T-helper 17 cell (primary cell): ENCODE results near the gene GPR89A. TPM values are rescaled to one million over a fixed set of nuclear protein-coding genes. Genes with fewer than 3 reads are reported as not detected.
"Not testable (repeated sequence)": the region's sequence is repeated elsewhere in the genome, so short reads cannot be mapped to it uniquely, and the experiment has no call there.

Experiments
- ATAC-seq: fragments of 150-1000 bp; cut with Tn5 transposase; 2 replicates; pipeline ENCODE4 v1.10.0; 2021; ENCODE audit warnings: mild to moderate bottlenecking, moderate library complexity
- DNase-seq, 3 donors: peaks; one replicate each; pipeline versions ENCODE4 v3.0.0 to v3.0.0-alpha.2; 2020 to 2021
- H3K9me3 ChIP-seq: one replicate; pipeline ENCODE4 v1.7.0; 2013; ENCODE audit warnings: low read length, mild to moderate bottlenecking; ENCODE audit not compliant: control insufficient read depth, poor library complexity, severe bottlenecking
- H3K27ac Mint-ChIP-seq: one replicate; pipeline ENCODE4 v1.8.0; 2022; ENCODE audit warnings: mild to moderate bottlenecking, moderate library complexity, mixed read lengths
- H3K27me3 Mint-ChIP-seq: one replicate; pipeline ENCODE4 v1.8.0; 2022; ENCODE audit warnings: mixed read lengths
- H3K36me3 Mint-ChIP-seq: one replicate; pipeline ENCODE4 v1.8.0; 2022; ENCODE audit warnings: low read depth, mixed read lengths
- H3K4me1 Mint-ChIP-seq: one replicate; pipeline ENCODE4 v1.8.0; 2022; ENCODE audit warnings: mild to moderate bottlenecking, mixed read lengths
- H3K4me3 Mint-ChIP-seq: one replicate; pipeline ENCODE4 v1.8.0; 2022; ENCODE audit warnings: mild to moderate bottlenecking, moderate library complexity, mixed read lengths
- total RNA-seq, 4 donors: library from RNA in 2 of 4; stranded (reverse) in 2 of 4; gene quantifications; one replicate each; pipeline ENCODE4 v1.2.3 and lab custom pipeline; 2022 to 2026

The GPR89A gene
- total RNA-seq, 2 donors from 2014 or later: 30.0 to 32.4 TPM

DNA sequence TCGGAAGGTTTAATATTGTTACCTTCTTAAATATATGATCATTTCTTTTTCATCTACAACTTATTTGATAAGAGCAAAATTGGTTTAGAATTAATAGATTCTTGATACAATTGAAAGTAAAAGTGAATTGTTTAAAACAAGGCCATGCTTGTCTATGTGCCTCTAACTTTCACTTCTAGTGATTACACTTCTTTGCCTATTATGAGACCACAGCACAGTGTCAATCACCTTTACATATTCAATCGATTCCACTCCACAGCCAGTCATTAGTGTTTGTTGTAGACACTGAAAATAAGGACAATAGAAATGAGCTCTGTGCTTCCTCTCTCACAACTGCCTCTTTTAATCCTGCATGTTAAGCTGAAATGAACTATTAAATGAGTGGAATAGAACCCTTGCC, 34.1 kb downstream of the GPR89A start:
- H3K27ac Mint-ChIP-seq, H3K9me3 ChIP-seq, ATAC-seq, DNase-seq, H3K27me3 Mint-ChIP-seq, H3K4me1 Mint-ChIP-seq, H3K4me3 Mint-ChIP-seq, H3K36me3 Mint-ChIP-seq: not testable (repeated sequence)

- not testable (repeated sequence) for ATAC-seq, H3K4me3 Mint-ChIP-seq, H3K27me3 Mint-ChIP-seq, H3K36me3 Mint-ChIP-seq, H3K9me3 ChIP-seq, H3K4me1 Mint-ChIP-seq, H3K27ac Mint-ChIP-seq, DNase-seq
Measured at GRCh38 chr1:145643990-145644389, 36.2 kb downstream of the GPR89A start.

GRCh38 chr1:145656245-145656943, 48.6 kb downstream of the GPR89A start:
- not testable (repeated sequence) for H3K27me3 Mint-ChIP-seq, H3K27ac Mint-ChIP-seq, ATAC-seq, H3K9me3 ChIP-seq, H3K36me3 Mint-ChIP-seq, H3K4me1 Mint-ChIP-seq, DNase-seq, H3K4me3 Mint-ChIP-seq

- DNase-seq: not testable (repeated sequence)
Measured at GRCh38 chr1:145662502-145662901, 54.7 kb downstream of the GPR89A start.

DNA sequence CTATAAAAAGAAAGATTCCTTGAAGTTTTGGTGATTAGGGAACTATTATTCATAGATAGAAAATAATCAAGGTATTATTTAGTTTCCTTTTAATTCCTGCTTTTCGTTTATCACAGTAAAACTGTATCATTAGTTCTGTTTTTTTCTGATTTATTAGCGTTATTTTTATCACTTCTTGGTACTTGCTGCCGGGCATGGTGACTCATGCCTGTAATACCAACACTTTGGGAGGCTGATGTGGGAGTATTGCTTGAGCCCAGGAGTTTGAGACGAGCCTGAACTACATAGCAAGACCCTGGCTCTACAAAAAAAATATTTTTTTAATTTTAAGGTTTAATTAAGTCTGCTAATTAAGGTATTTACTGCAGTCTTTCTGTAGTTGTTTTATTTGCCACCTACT, 57.2 kb downstream of the GPR89A start:
- not testable (repeated sequence) for H3K9me3 ChIP-seq, H3K27ac Mint-ChIP-seq, H3K27me3 Mint-ChIP-seq, DNase-seq, H3K4me3 Mint-ChIP-seq, H3K4me1 Mint-ChIP-seq, H3K36me3 Mint-ChIP-seq, ATAC-seq

More at GRCh38 chr1:145662502-145662901, 54.7 kb downstream of the GPR89A start:
- H3K4me3 Mint-ChIP-seq, H3K9me3 ChIP-seq, ATAC-seq, H3K36me3 Mint-ChIP-seq, H3K4me1 Mint-ChIP-seq, H3K27me3 Mint-ChIP-seq, H3K27ac Mint-ChIP-seq: not testable (repeated sequence)

GRCh38 chr1:145670995-145671745, 63.4 kb downstream of the GPR89A start:
- ATAC-seq, H3K36me3 Mint-ChIP-seq, H3K27me3 Mint-ChIP-seq, DNase-seq, H3K27ac Mint-ChIP-seq, H3K9me3 ChIP-seq, H3K4me1 Mint-ChIP-seq, H3K4me3 Mint-ChIP-seq: not testable (repeated sequence)

- not testable (repeated sequence) for H3K27ac Mint-ChIP-seq, DNase-seq, H3K9me3 ChIP-seq, H3K4me1 Mint-ChIP-seq, H3K36me3 Mint-ChIP-seq, H3K4me3 Mint-ChIP-seq, H3K27me3 Mint-ChIP-seq, ATAC-seq
Measured at GRCh38 chr1:145673217-145673616, 65.4 kb downstream of the GPR89A start.

GRCh38 chr1:145684858-145685257, 77.1 kb downstream of the GPR89A start:
- H3K9me3 ChIP-seq, H3K4me1 Mint-ChIP-seq, H3K27ac Mint-ChIP-seq, H3K27me3 Mint-ChIP-seq, H3K4me3 Mint-ChIP-seq, DNase-seq, ATAC-seq, H3K36me3 Mint-ChIP-seq: not testable (repeated sequence)

DNA sequence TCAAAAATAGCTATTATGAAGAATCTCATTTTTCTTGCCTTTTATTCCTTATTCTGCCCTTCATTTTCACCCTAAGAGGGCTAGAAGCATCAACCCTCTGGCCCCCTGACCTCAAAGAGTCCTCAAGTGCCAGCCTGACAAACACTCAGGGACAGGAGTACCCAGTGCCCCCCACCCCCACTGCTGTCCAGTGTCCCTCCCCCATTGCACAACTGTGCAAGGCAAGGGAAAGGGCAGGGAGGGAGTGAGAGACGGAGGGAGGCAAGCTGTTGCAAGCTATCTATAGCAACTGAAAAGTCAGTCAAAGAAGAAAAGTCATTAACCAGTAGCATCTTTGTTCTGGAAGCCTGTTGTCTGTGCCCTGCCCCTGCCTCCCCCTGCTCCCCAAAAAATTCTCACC, 78.3 kb downstream of the GPR89A start:
- DNase-seq, H3K27me3 Mint-ChIP-seq, H3K9me3 ChIP-seq, H3K27ac Mint-ChIP-seq, ATAC-seq, H3K36me3 Mint-ChIP-seq, H3K4me3 Mint-ChIP-seq: not testable (repeated sequence)
- H3K4me1 Mint-ChIP-seq: peaks cover 18% of the 10 kb centered on the region

DNA sequence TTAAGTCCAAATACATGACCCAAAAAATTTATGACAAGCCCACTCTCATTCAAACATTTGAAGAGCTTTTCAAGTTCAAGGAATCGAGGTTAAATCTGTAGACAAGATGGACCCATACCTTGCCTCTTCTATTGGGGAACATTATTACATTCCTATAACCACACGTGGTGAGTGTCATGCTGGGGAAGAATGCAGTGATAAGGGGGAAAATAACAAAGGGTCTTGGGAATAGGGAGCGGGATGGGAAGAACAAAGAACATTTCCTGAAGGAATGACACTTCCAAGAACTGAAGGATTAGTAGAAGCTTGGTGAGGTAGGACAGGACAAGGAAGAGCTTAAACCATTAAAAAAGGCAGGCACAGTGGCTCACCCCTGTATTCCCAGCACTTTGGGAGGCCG, 80.5 kb downstream of the GPR89A start:
- Mint-ChIP-seq H3K4me3 (peak overlapping the region; percentile 43), H3K27me3 (no peaks in the 10 kb centered on the region)

DNA sequence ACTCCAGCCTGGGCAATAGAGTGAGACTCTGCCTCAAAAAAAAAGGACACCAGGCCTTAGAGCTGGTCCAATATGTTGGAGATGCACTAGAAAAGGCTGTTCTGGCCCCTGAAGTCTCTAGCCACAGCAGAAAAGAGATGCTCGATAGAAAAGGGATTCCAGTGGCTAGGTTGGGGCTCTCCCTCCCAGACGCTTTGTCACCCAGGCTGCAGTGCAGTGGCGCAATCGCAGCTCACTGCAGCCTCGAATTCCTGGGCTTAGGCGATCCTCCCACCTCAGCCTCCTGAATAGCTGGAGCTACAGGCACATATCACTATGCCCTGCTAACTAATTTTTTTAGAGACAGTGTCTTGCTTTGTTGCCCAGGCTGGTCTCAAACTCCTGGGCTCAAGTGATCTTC, 81.1 kb downstream of the GPR89A start:
- peaks cover 18% of the 10 kb centered on the region for H3K4me1 Mint-ChIP-seq
- no peaks in the 10 kb centered on the region for H3K9me3 ChIP-seq
- ATAC-seq (no peak), DNase-seq (no peak)
- H3K4me3 Mint-ChIP-seq: no peak overlapping the region
- peak overlapping the region; percentile 89 for H3K27ac Mint-ChIP-seq
- no peaks in the 10 kb centered on the region for H3K36me3 Mint-ChIP-seq
- no peaks in the 10 kb centered on the region for H3K27me3 Mint-ChIP-seq

More for the DNA sequence above, 80.5 kb downstream of the GPR89A start:
- no peaks in the 10 kb centered on the region for H3K9me3 ChIP-seq
- H3K4me1 Mint-ChIP-seq: peaks cover 18% of the 10 kb centered on the region
- ATAC-seq: no peak
- DNase-seq: no peak
- H3K27ac Mint-ChIP-seq: peak overlapping the region; percentile 75
- H3K36me3 Mint-ChIP-seq: no peaks in the 10 kb centered on the region

GRCh38 chr1:145689922-145690321, 82.1 kb downstream of the GPR89A start:
- Mint-ChIP-seq H3K36me3 (no peaks in the 10 kb centered on the region), H3K27me3 (no peaks in the 10 kb centered on the region), H3K4me3 (peak overlapping the region; percentile 79), H3K27ac (peak overlapping the region; percentile 89), H3K4me1 (peaks cover 18% of the 10 kb centered on the region)
- no peak for ATAC-seq
- H3K9me3 ChIP-seq: no peaks in the 10 kb centered on the region
- no peak for DNase-seq

- Mint-ChIP-seq H3K27ac (peak overlapping the region; percentile 89), H3K4me1 (peaks cover 23% of the 10 kb centered on the region), H3K4me3 (peak overlapping the region; percentile 65), H3K36me3 (no peaks in the 10 kb centered on the region), H3K27me3 (no peaks in the 10 kb centered on the region)
- peak; percentile 77 for ATAC-seq
- DNase-seq: no peak
- no peaks in the 10 kb centered on the region for H3K9me3 ChIP-seq
Measured at GRCh38 chr1:145690587-145691558, 83.1 kb downstream of the GPR89A start.
